Skeletal muscle satellite cell (primary cell): ENCODE results near the gene PLXNC1.

Experiments used
- H3K27me3 ChIP-seq: 2 replicates; pipeline ENCODE4 v1.7.0; 2013; ENCODE audit warnings: low read length; ENCODE audit not compliant: control insufficient read depth, insufficient read depth
- H3K36me3 ChIP-seq: 2 replicates; pipeline ENCODE4 v1.7.0; 2013; ENCODE audit warnings: mild to moderate bottlenecking, control low read depth, low read length; ENCODE audit not compliant: insufficient read depth
- H3K4me1 ChIP-seq: 2 replicates; pipeline ENCODE4 v1.7.0; 2013; ENCODE audit warnings: low read length; ENCODE audit not compliant: control insufficient read depth, insufficient read depth
- H3K4me2 ChIP-seq: 2 replicates; pipeline ENCODE4 v1.7.0; 2013; ENCODE audit warnings: mild to moderate bottlenecking, low read length
- H3K4me3 ChIP-seq: 2 replicates; pipeline ENCODE4 v1.7.0; 2013; ENCODE audit warnings: low read length
- H3K9ac ChIP-seq: 2 replicates; pipeline ENCODE4 v1.7.0; 2013; ENCODE audit warnings: mild to moderate bottlenecking, low read depth, low read length, moderate library complexity
- H3K9me3 ChIP-seq: replicated peaks from 2 replicates; pipeline ENCODE4 v1.7.0; 2013; ENCODE audit warnings: mild to moderate bottlenecking, control low read depth, low read length

PLXNC1 gene

GRCh38 chr12:94265539-94265938 lies 117.2 kb downstream of the PLXNC1 start:
- Histone ChIP-seq H3K4me1 (peaks cover 16% of the 10 kb centered on the region), H3K9ac (no peak overlapping the region), H3K9me3 (no peaks in the 10 kb centered on the region), H3K4me2 (no peak overlapping the region), H3K36me3 (no peaks in the 10 kb centered on the region), H3K4me3 (no peak overlapping the region), H3K27me3 (no peaks in the 10 kb centered on the region)

- Histone ChIP-seq H3K4me3 (no peak overlapping the region), H3K36me3 (no peaks in the 10 kb centered on the region), H3K27me3 (no peaks in the 10 kb centered on the region), H3K9me3 (no peaks in the 10 kb centered on the region), H3K4me1 (peaks cover 16% of the 10 kb centered on the region), H3K4me2 (no peak overlapping the region), H3K9ac (no peak overlapping the region)
These were observed 117.8 kb downstream of the PLXNC1 start for GRCh38 chr12:94265966-94266745.

GRCh38 chr12:94266796-94267536 lies 118.6 kb downstream of the PLXNC1 start:
- H3K27me3 ChIP-seq: no peaks in the 10 kb centered on the region
- H3K4me1 ChIP-seq: peaks cover 9% of the 10 kb centered on the region
- no peaks in the 10 kb centered on the region for H3K36me3 ChIP-seq
- H3K4me3 ChIP-seq: no peak overlapping the region
- no peaks in the 10 kb centered on the region for H3K9me3 ChIP-seq
- H3K4me2 ChIP-seq: no peak overlapping the region
- H3K9ac ChIP-seq: no peak overlapping the region

GRCh38 chr12:94267537-94267872 lies 119.1 kb downstream of the PLXNC1 start:
- Histone ChIP-seq H3K4me3 (no peak overlapping the region), H3K4me1 (peaks cover 7% of the 10 kb centered on the region), H3K27me3 (no peaks in the 10 kb centered on the region), H3K9ac (no peak overlapping the region), H3K9me3 (no peaks in the 10 kb centered on the region), H3K4me2 (no peak overlapping the region), H3K36me3 (no peaks in the 10 kb centered on the region)

- Histone ChIP-seq H3K9me3 (no peaks in the 10 kb centered on the region), H3K36me3 (no peaks in the 10 kb centered on the region), H3K27me3 (no peaks in the 10 kb centered on the region), H3K4me2 (no peak overlapping the region), H3K4me3 (no peak overlapping the region), H3K9ac (no peak overlapping the region), H3K4me1 (peaks cover 3% of the 10 kb centered on the region)
These were observed 119.6 kb downstream of the PLXNC1 start for GRCh38 chr12:94267921-94268471.

GRCh38 chr12:94269316-94269999 lies 121.1 kb downstream of the PLXNC1 start:
- H3K4me3 ChIP-seq: no peak overlapping the region
- no peaks in the 10 kb centered on the region for H3K4me1 ChIP-seq
- H3K9ac ChIP-seq: no peak overlapping the region
- no peaks in the 10 kb centered on the region for H3K9me3 ChIP-seq
- H3K36me3 ChIP-seq: no peaks in the 10 kb centered on the region
- H3K4me2 ChIP-seq: no peak overlapping the region
- H3K27me3 ChIP-seq: no peaks in the 10 kb centered on the region

- Histone ChIP-seq H3K4me1 (no peaks in the 10 kb centered on the region), H3K4me2 (no peak overlapping the region), H3K9me3 (no peaks in the 10 kb centered on the region), H3K4me3 (no peak overlapping the region), H3K27me3 (no peaks in the 10 kb centered on the region), H3K36me3 (no peaks in the 10 kb centered on the region), H3K9ac (no peak overlapping the region)
These were observed 123.0 kb downstream of the PLXNC1 start for GRCh38 chr12:94271351-94271750.

- Histone ChIP-seq H3K4me3 (no peak overlapping the region), H3K4me2 (no peak overlapping the region), H3K9ac (no peak overlapping the region), H3K27me3 (no peaks in the 10 kb centered on the region), H3K9me3 (no peaks in the 10 kb centered on the region), H3K36me3 (no peaks in the 10 kb centered on the region), H3K4me1 (no peaks in the 10 kb centered on the region)
These were observed 123.9 kb downstream of the PLXNC1 start for GRCh38 chr12:94272280-94272679.

GRCh38 chr12:94273272-94273671 lies 124.9 kb downstream of the PLXNC1 start:
- H3K4me1 ChIP-seq: peaks cover 3% of the 10 kb centered on the region
- H3K9ac ChIP-seq: no peak overlapping the region
- H3K4me2 ChIP-seq: no peak overlapping the region
- no peaks in the 10 kb centered on the region for H3K9me3 ChIP-seq
- no peaks in the 10 kb centered on the region for H3K36me3 ChIP-seq
- H3K4me3 ChIP-seq: no peak overlapping the region
- H3K27me3 ChIP-seq: no peaks in the 10 kb centered on the region

GRCh38 chr12:94276725-94277124 lies 128.3 kb downstream of the PLXNC1 start:
- peaks cover 3% of the 10 kb centered on the region for H3K4me1 ChIP-seq
- no peak overlapping the region for H3K4me3 ChIP-seq
- no peaks in the 10 kb centered on the region for H3K36me3 ChIP-seq
- H3K9ac ChIP-seq: no peak overlapping the region
- no peak overlapping the region for H3K4me2 ChIP-seq
- no peaks in the 10 kb centered on the region for H3K27me3 ChIP-seq
- no peaks in the 10 kb centered on the region for H3K9me3 ChIP-seq

- Histone ChIP-seq H3K4me1 (peaks cover 3% of the 10 kb centered on the region), H3K27me3 (no peaks in the 10 kb centered on the region), H3K4me3 (no peak overlapping the region), H3K9ac (no peak overlapping the region), H3K9me3 (no peaks in the 10 kb centered on the region), H3K36me3 (no peaks in the 10 kb centered on the region), H3K4me2 (no peak overlapping the region)
These were observed 129.1 kb downstream of the PLXNC1 start for GRCh38 chr12:94277426-94278000.
